GM12878 (cell line): ENCODE data around the gene IGFBP6. TPM values are rescaled to one million over a fixed set of nuclear protein-coding genes. Genes with fewer than 3 reads are reported as not detected.

Source experiments
- ATAC-seq: fragments of 200-7000 bp; cut with Tn5 transposase; 3 replicates; pipeline ENCODE4 v1.9.1; 2020; ENCODE audit warnings: mild to moderate bottlenecking, moderate library complexity
- BruUV-seq: library from RNA; stranded (reverse); fragments of 400-500 nt; replicated peaks from 2 replicates; lab custom pipeline; 2021; lab: Mats Ljungman, UMichigan
- CTCF ChIA-PET: fragments of 300-600 bp; sonication (Branson Sonifier 250); formaldehyde crosslinking; extraction: SDS; loops from one replicate; lab custom pipeline; 2021; ENCODE audit warnings: inconsistent platforms; lab: Yijun Ruan, JAX
- POLR2A ChIA-PET: fragments of 350-600 bp; formaldehyde crosslinking; extraction: SDS; loops from one replicate; lab custom pipeline; 2021; ENCODE audit warnings: inconsistent platforms; lab: Charles Lee
- RAD21 ChIA-PET: fragments of 300-600 bp; sonication (Branson Sonifier 250); formaldehyde crosslinking; loops from one replicate; lab custom pipeline; 2023; ENCODE audit warnings: antibody characterized with exemption; ENCODE audit not compliant: unreplicated experiment; lab: Charles Lee
- SMC1A ChIA-PET: fragments of 300-600 bp; sonication (Branson Sonifier 250); formaldehyde crosslinking; loops from one replicate; lab custom pipeline; 2023; ENCODE audit not compliant: unreplicated experiment, uncharacterized antibody; lab: Charles Lee
- DNase-seq: peaks from one replicate; pipeline ENCODE4 v3.0.0-alpha.2; 2011; ENCODE audit warnings: low read depth, low spot score
- FAIRE-seq: peaks from 3 replicates; lab custom pipeline; 2011; peaks lifted over from hg19 to GRCh38; lab: Jason Lieb, UNC
- H2AFZ ChIP-seq: 2 replicates; pipeline ENCODE4 v1.6.0; 2011; ENCODE audit warnings: low read depth, low read length, control low read depth; ENCODE audit not compliant: control insufficient read depth
- H3K27ac ChIP-seq: 2 replicates; pipeline ENCODE4 v1.5.1; 2011; ENCODE audit warnings: control low read depth; ENCODE audit not compliant: control insufficient read depth, insufficient read depth
- H3K27me3 ChIP-seq, 2 experiments: replicated peaks in 1 of 2; 2 replicates each; pipeline versions ENCODE4 v1.6.0 to v1.6.1; 2011; ENCODE audit warnings: low read length in 1 of 2; ENCODE audit not compliant: control insufficient read depth in 2 of 2, insufficient read depth in 2 of 2
- H3K36me3 ChIP-seq, 2 experiments: 2 replicates each; pipeline ENCODE4 v1.5.1; 2011; ENCODE audit warnings: low read length in 1 of 2; ENCODE audit not compliant: control insufficient read depth in 2 of 2, insufficient read depth in 2 of 2
- H3K4me1 ChIP-seq: 2 replicates; pipeline ENCODE4 v1.6.1; 2011; ENCODE audit warnings: mild to moderate bottlenecking, low read length, moderate library complexity, mixed read lengths; ENCODE audit not compliant: control insufficient read depth, insufficient read depth
- H3K4me2 ChIP-seq: 2 replicates; pipeline ENCODE4 v1.6.0; 2011; ENCODE audit warnings: control low read depth; ENCODE audit not compliant: control insufficient read depth, insufficient read depth
- H3K4me3 ChIP-seq: fragments of 200-600 bp; sonication (generic); 2 replicates; pipeline ENCODE4 v1.5.1; 2016
- H3K79me2 ChIP-seq: 2 replicates; pipeline ENCODE4 v1.6.0; 2011; ENCODE audit warnings: low read length; ENCODE audit not compliant: control insufficient read depth, insufficient read depth
- H3K9ac ChIP-seq: 2 replicates; pipeline ENCODE4 v1.8.0; 2011; ENCODE audit warnings: low read length, control low read depth, mixed read lengths; ENCODE audit not compliant: control insufficient read depth, insufficient read depth
- H3K9me3 ChIP-seq: replicated peaks from 3 replicates; pipeline ENCODE4 v1.5.1; 2011; ENCODE audit warnings: mild to moderate bottlenecking, low read length; ENCODE audit not compliant: control insufficient read depth, insufficient read depth
- H4K20me1 ChIP-seq: 2 replicates; pipeline ENCODE4 v1.6.0; 2011; ENCODE audit not compliant: control insufficient read depth, insufficient read depth
- ATF7 ChIP-seq: fragments of 450-650 bp; IDR thresholded peaks from 2 replicates; pipeline ENCODE4 v1.6.1; 2016; ENCODE audit warnings: low read depth, mild to moderate bottlenecking
- BHLHE40 ChIP-seq, 2 experiments: fragments of 450-650 bp in 1 of 2; IDR thresholded peaks; 2 replicates each; pipeline ENCODE4 v1.6.1; 2011 to 2017; ENCODE audit warnings: low read depth in 2 of 2, borderline replicate concordance in 1 of 2, improper control_type of control experiment in 1 of 2, low read length in 1 of 2, mild to moderate bottlenecking in 1 of 2
- CEBPZ ChIP-seq: fragments of 150-350 bp; IDR thresholded peaks from 2 replicates; pipeline ENCODE4 v1.6.1; 2016; ENCODE audit warnings: low read depth, low read length
- CTCF ChIP-seq, 3 experiments: IDR thresholded peaks in 2 of 3; conservative IDR thresholded peaks in 1 of 3; 2 replicates each; pipeline ENCODE4 v1.5.1; 2011; ENCODE audit warnings: low read depth in 3 of 3, low read length in 3 of 3, mild to moderate bottlenecking in 3 of 3, control low read depth in 2 of 3, moderate library complexity in 2 of 3, inconsistent platforms in 1 of 3, mixed read lengths in 1 of 3; ENCODE audit not compliant: control insufficient read depth in 2 of 3, insufficient read depth in 1 of 3; ENCODE audit errors: extremely low read depth in 1 of 3
- IKZF1 ChIP-seq: fragments of 450-650 bp; conservative IDR thresholded peaks from 2 replicates; pipeline ENCODE4 v1.6.1; 2017; ENCODE audit warnings: antibody characterized with exemption, mild to moderate bottlenecking
- MTA2 ChIP-seq: fragments of 450-650 bp; IDR thresholded peaks from 2 replicates; pipeline ENCODE4 v1.6.1; 2016; ENCODE audit warnings: low read depth, mild to moderate bottlenecking, moderate library complexity
- RAD21 ChIP-seq: IDR thresholded peaks from 2 replicates; pipeline ENCODE4 v1.6.1; 2011; ENCODE audit warnings: mild to moderate bottlenecking, low read depth, low read length, moderate library complexity; ENCODE audit not compliant: insufficient read depth
- RUNX3 ChIP-seq: IDR thresholded peaks from 2 replicates; pipeline ENCODE4 v1.6.1; 2012; ENCODE audit warnings: low read length, inconsistent platforms
- SMARCA5 ChIP-seq: fragments of 450-650 bp; IDR thresholded peaks from 2 replicates; pipeline ENCODE4 v1.6.1; 2017; ENCODE audit warnings: mild to moderate bottlenecking
- SMC3 ChIP-seq: IDR thresholded peaks from 2 replicates; pipeline ENCODE4 v1.6.1; 2011; ENCODE audit warnings: low read length, improper control_type of control experiment, borderline replicate concordance
- ZNF687 ChIP-seq: fragments of 450-650 bp; IDR thresholded peaks from 2 replicates; pipeline ENCODE4 v1.6.1; 2017; ENCODE audit warnings: mild to moderate bottlenecking, moderate library complexity
- WGBS: methylation state at CpG from one replicate; pipeline ENCODE4 v1.1.6; 2016; ENCODE audit warnings: low lambda C conversion rate; ENCODE audit not compliant: insufficient replicate concordance, insufficient coverage; ENCODE audit errors: missing lambda C conversion rate; 5-methylcytosine and 5-hydroxymethylcytosine counted together
- in situ Hi-C: fragments of 300-500 bp; cut with MboI; formaldehyde crosslinking; loops from 9 replicates; pipeline ENCODE4 v1.14.3; 2018; ENCODE audit warnings: mixed read lengths
- intact Hi-C: fragments of 100-400 bp; cut with micrococcal nuclease; formaldehyde crosslinking; loops from one replicate; pipeline ENCODE4 v1.14.2; 2022; ENCODE audit not compliant: unreplicated experiment
- polyA plus RNA-seq, 11 experiments: library from polyadenylated mRNA; depleted of rRNA in 4 of 11; unstranded in 6 of 11; stranded (reverse) in 5 of 11; fragments of >200 nt; fragmentation: Nextera tagmentation in 4 of 11; fragmentation: Illumina TruSeq in 1 of 11; extraction: Ambion mirVana in 4 of 11; extraction: Trizol in 1 of 11; gene quantifications; 1 replicate in 1 of 11; 2 replicates in 10 of 11; pipeline versions ENCODE4 v1.2.1 to v1.2.3, GENCODE V29; 2011 to 2016; ENCODE audit warnings: inconsistent platforms in 2 of 11, missing spikeins in 2 of 11, low read depth in 1 of 11
- total RNA-seq, 4 experiments: library from RNA; depleted of rRNA in 3 of 4; stranded (reverse); fragments of >200 nt in 3 of 4; fragmentation: Illumina TruSeq in 1 of 4; extraction: Trizol in 1 of 4; gene quantifications; 2 replicates each; pipeline versions ENCODE4 v1.2.1 to v1.2.3, GENCODE V29; 2013 to 2021

The IGFBP6 gene
- total and polyA plus RNA-seq, 10 of the 15 experiments (the other 5 are each of a cell fraction or from before 2014, with no cell fraction given) = 0.09 to 0.87 (median 0.56) TPM; not detected in 3

GRCh38 chr12:53099071-53099882, 1.8 kb downstream of the IGFBP6 start:
- ChIA-PET CTCF (interaction anchor here (0.7 to 11.8 kb wide), 30 partner anchors 8 to 307 kb away, joined by 3 to 355 read pairs (median 5); partner anchors contain the start of genes AAAS, PFDN5 and SPRYD3), RAD21 (interaction anchor here (0.5 to 4.7 kb wide), 13 partner anchors 9 to 108 kb away, joined by 3 to 84 read pairs (median 4); partner anchors contain the start of genes ITGB7 and SPRYD3), POLR2A (interaction anchor here (1.6 to 2.8 kb wide), 2 partner anchors 20 to 45 kb away, joined by 4 to 10 read pairs; partner anchors contain the start of gene SPRYD3), SMC1A (interaction anchor here (0.8 to 7.0 kb wide), 15 partner anchors 12 to 221 kb away, joined by 3 to 126 read pairs (median 4); partner anchors contain the start of genes PFDN5 and SPRYD3)
- Histone ChIP-seq H2AFZ (no peak overlapping the region; the same call in 1 of the 2 replicates), H3K4me1 (peaks cover 28% of the 10 kb centered on the region), H3K79me2 (no peaks in the 10 kb centered on the region), H3K4me2 (no peak overlapping the region), H3K27ac (no peak overlapping the region), H3K9me3 (no peaks in the 10 kb centered on the region), H3K27me3 (peaks cover 0 to 6% of the 10 kb centered on the region in 2 experiments; a peak in 2 of 4 replicates), H3K36me3 (no peaks in the 10 kb centered on the region), H4K20me1 (no peaks in the 10 kb centered on the region), H3K4me3 (no peak overlapping the region), H3K9ac (no peak overlapping the region)
- FAIRE-seq (no peak), ATAC-seq (peak; percentile 44), DNase-seq (no peak)
- in situ Hi-C loops (no loop called here), intact Hi-C loops (loop anchor here (1.0 to 5.0 kb wide), 2 partner anchors 33 to 47 kb away; partner anchors contain the start of gene TNS2)
- WGBS = 32% methylated on average over 6 of the region's 6 CpGs
- BruUV-seq = no TSS peak
- TF ChIP-seq SMARCA5 (no peak), ATF7 (peak; percentile 17; the same call in 1 of the 2 replicates), MTA2 (peak; percentile 65; the same call in 1 of the 2 replicates), RUNX3 (peak; percentile 34), ZNF687 (no peak), CEBPZ (no peak), BHLHE40 (IDR thresholded peaks at IDR 0.05; ENCODE audit: borderline replicate concordance in 1 of 2, low read depth in 2 of 2, low read length in 1 of 2) (peak in 1 of 2 experiments; percentile 37; a peak in 1 of 4 replicates), RAD21 (peak; percentile 86), SMC3 (peak; percentile 85), IKZF1 (peak; percentile 57; the same call in 1 of the 2 replicates), CTCF (IDR thresholded peaks at IDR 0.05 in 2 of 3, conservative IDR thresholded peaks at IDR 0.05 in 1 of 3; ENCODE audit: control insufficient read depth in 2 of 3, extremely low read depth in 1 of 3, insufficient read depth in 1 of 3, low read depth in 3 of 3, low read length in 3 of 3) (peak; percentile 83 to 94 (median 89))
